H9 (cell line): ENCODE data around the gene GNA12. TPM values are rescaled to one million over a fixed set of nuclear protein-coding genes. Genes with fewer than 3 reads are reported as not detected.

ENCODE experiments used
- DNase-seq: peaks from one replicate; pipeline ENCODE4 v3.0.0-alpha.2; 2017
- H2AFZ ChIP-seq: one replicate; pipeline ENCODE4 v1.6.1; 2013; ENCODE audit warnings: mild to moderate bottlenecking, low read length, control low read depth, moderate library complexity
- H2AK5ac ChIP-seq: 2 replicates; pipeline ENCODE4 v1.6.1; 2013; ENCODE audit warnings: low read length, control low read depth, mixed read lengths; ENCODE audit not compliant: insufficient read length
- H2BK120ac ChIP-seq: one replicate; pipeline ENCODE4 v1.6.1; 2013; ENCODE audit warnings: low read depth, mild to moderate bottlenecking, low read length, control low read depth, inconsistent platforms; ENCODE audit not compliant: poor library complexity, severe bottlenecking
- H2BK12ac ChIP-seq: 2 replicates; pipeline ENCODE4 v1.6.1; 2013; ENCODE audit warnings: low read length, control low read depth, mixed read lengths, low read depth; ENCODE audit not compliant: insufficient read length
- H2BK15ac ChIP-seq: 2 replicates; pipeline ENCODE4 v1.6.1; 2013; ENCODE audit warnings: low read depth, low read length, control low read depth
- H2BK20ac ChIP-seq: one replicate; pipeline ENCODE4 v1.6.1; 2013; ENCODE audit warnings: low read depth, mild to moderate bottlenecking, low read length, control low read depth, inconsistent platforms; ENCODE audit not compliant: poor library complexity, severe bottlenecking
- H2BK5ac ChIP-seq: 2 replicates; pipeline ENCODE4 v1.6.1; 2013; ENCODE audit warnings: low read length, control low read depth, mixed read lengths; ENCODE audit not compliant: insufficient read length
- H3K14ac ChIP-seq: 2 replicates; pipeline ENCODE4 v1.6.1; 2013; ENCODE audit warnings: low read length, control low read depth; ENCODE audit not compliant: insufficient read depth
- H3K18ac ChIP-seq: 2 replicates; pipeline ENCODE4 v1.6.1; 2013; ENCODE audit warnings: low read depth, mild to moderate bottlenecking, mixed read lengths, low read length, control low read depth; ENCODE audit not compliant: insufficient read length
- H3K23ac ChIP-seq: 2 replicates; pipeline ENCODE4 v1.6.1; 2013; ENCODE audit warnings: low read length, control low read depth, mixed read lengths, low read depth; ENCODE audit not compliant: insufficient read length
- H3K23me2 ChIP-seq: 2 replicates; pipeline ENCODE4 v1.6.1; 2013; ENCODE audit warnings: low read depth, mild to moderate bottlenecking, mixed read lengths, low read length, control low read depth; ENCODE audit not compliant: insufficient read length, poor library complexity, severe bottlenecking
- H3K27ac ChIP-seq: 2 replicates; pipeline ENCODE4 v1.5.1; 2013; ENCODE audit warnings: low read length, control low read depth, mixed read lengths, low read depth; ENCODE audit not compliant: insufficient read length
- H3K27me3 ChIP-seq: 2 replicates; pipeline ENCODE4 v1.6.1; 2013; ENCODE audit warnings: low read length, control low read depth, inconsistent platforms; ENCODE audit not compliant: insufficient read depth
- H3K4ac ChIP-seq: 2 replicates; pipeline ENCODE4 v1.6.1; 2013; ENCODE audit warnings: low read depth, mild to moderate bottlenecking, control low read depth, inconsistent platforms, low read length, moderate library complexity
- H3K4me1 ChIP-seq: 2 replicates; pipeline ENCODE4 v1.6.1; 2013; ENCODE audit warnings: low read length, control low read depth, inconsistent platforms; ENCODE audit not compliant: insufficient read depth
- H3K4me2 ChIP-seq: 2 replicates; pipeline ENCODE4 v1.6.1; 2013; ENCODE audit warnings: low read length, control low read depth, mixed read lengths; ENCODE audit not compliant: insufficient read length, insufficient read depth
- H3K56ac ChIP-seq: 2 replicates; pipeline ENCODE4 v1.6.1; 2013; ENCODE audit warnings: low read depth, mild to moderate bottlenecking, mixed read lengths, low read length, control low read depth; ENCODE audit not compliant: insufficient read length
- H3K79me1 ChIP-seq: 2 replicates; pipeline ENCODE4 v1.6.1; 2013; ENCODE audit warnings: low read depth, mild to moderate bottlenecking, moderate library complexity, low read length, control low read depth, inconsistent platforms; ENCODE audit not compliant: insufficient read depth, poor library complexity, severe bottlenecking
- H3K79me2 ChIP-seq: 2 replicates; pipeline ENCODE4 v1.6.1; 2013; ENCODE audit warnings: low read length, control low read depth, inconsistent platforms; ENCODE audit not compliant: insufficient read depth
- H3K9ac ChIP-seq: 2 replicates; pipeline ENCODE4 v1.6.1; 2013; ENCODE audit warnings: low read length, control low read depth, mixed read lengths; ENCODE audit not compliant: insufficient read length; ENCODE audit errors: extremely low read depth
- H3K9me3 ChIP-seq: one replicate; pipeline ENCODE4 v1.6.1; 2013; ENCODE audit warnings: low read depth, low read length, inconsistent platforms; ENCODE audit not compliant: control insufficient read depth
- H3T11ph ChIP-seq: one replicate; pipeline ENCODE4 v1.6.1; 2013; ENCODE audit warnings: mild to moderate bottlenecking, low read length, control low read depth, inconsistent platforms
- H4K20me1 ChIP-seq: one replicate; pipeline ENCODE4 v1.6.1; 2013; ENCODE audit not compliant: control insufficient read depth, insufficient read length, insufficient read depth
- H4K5ac ChIP-seq: 2 replicates; pipeline ENCODE4 v1.6.1; 2013; ENCODE audit warnings: low read depth, mild to moderate bottlenecking, mixed read lengths, low read length, control low read depth; ENCODE audit not compliant: insufficient read length
- H4K8ac ChIP-seq: replicated peaks from 2 replicates; pipeline ENCODE4 v1.6.1; 2013; ENCODE audit warnings: low read length, control low read depth, mixed read lengths, low read depth; ENCODE audit not compliant: insufficient read length
- H4K91ac ChIP-seq: 2 replicates; pipeline ENCODE4 v1.6.1; 2013; ENCODE audit warnings: low read depth, mild to moderate bottlenecking, moderate library complexity, mixed read lengths, low read length, control low read depth; ENCODE audit not compliant: insufficient read length
- H3K27ac Mint-ChIP-seq, 3 experiments: 2 replicates in 2 of 3; 3 replicates in 1 of 3; pipeline ENCODE4 v1.8.0; 2020 to 2021; ENCODE audit warnings: mixed read lengths in 3 of 3, mild to moderate bottlenecking in 1 of 3, moderate library complexity in 1 of 3
- H3K27me3 Mint-ChIP-seq: 2 replicates; pipeline ENCODE4 v1.8.0; 2021; ENCODE audit warnings: low read depth, mild to moderate bottlenecking, moderate library complexity, mixed read lengths
- H3K36me3 Mint-ChIP-seq, 3 experiments: 2 replicates in 2 of 3; 3 replicates in 1 of 3; pipeline ENCODE4 v1.8.0; 2020 to 2021; ENCODE audit warnings: low read depth in 3 of 3, mixed read lengths in 3 of 3; ENCODE audit not compliant: insufficient read depth in 1 of 3
- H3K4me1 Mint-ChIP-seq, 2 experiments: 2 replicates each; pipeline ENCODE4 v1.8.0; 2020; ENCODE audit warnings: mixed read lengths in 2 of 2
- H3K4me3 Mint-ChIP-seq, 2 experiments: 2 replicates in 1 of 2; 3 replicates in 1 of 2; pipeline ENCODE4 v1.8.0; 2020 to 2021; ENCODE audit warnings: mild to moderate bottlenecking in 2 of 2, mixed read lengths in 2 of 2, moderate library complexity in 1 of 2
- H3K9me3 Mint-ChIP-seq, 2 experiments: 2 replicates in 1 of 2; 3 replicates in 1 of 2; pipeline ENCODE4 v1.8.0; 2020; ENCODE audit warnings: mild to moderate bottlenecking in 2 of 2, mixed read lengths in 2 of 2, moderate library complexity in 1 of 2
- WGBS: extraction: QIAGEN DNeasy Blood & Tissue Kit; methylation state at CpG from one replicate; pipeline ENCODE4 v1.1.7; 2013; ENCODE audit warnings: missing lambda C conversion rate, low lambda C conversion rate, mixed read lengths; ENCODE audit not compliant: insufficient read length; ENCODE audit errors: extremely low coverage; 5-methylcytosine and 5-hydroxymethylcytosine counted together
- total RNA-seq: library from RNA; stranded (reverse); gene quantifications from 2 replicates; pipeline ENCODE4 v1.2.1, GENCODE V29; 2021
- TF ChIP-seq, protein P1 (sequence below): fragments of 200-600 bp; sonication (generic); conservative IDR thresholded peaks from 3 replicates; pipeline ENCODE4 v1.8.0; 2021; ENCODE audit warnings: antibody characterized with exemption, mild to moderate bottlenecking

GNA12 gene
- total RNA-seq, 1 experiment from 2014 or later: 60.2 TPM

DNA sequence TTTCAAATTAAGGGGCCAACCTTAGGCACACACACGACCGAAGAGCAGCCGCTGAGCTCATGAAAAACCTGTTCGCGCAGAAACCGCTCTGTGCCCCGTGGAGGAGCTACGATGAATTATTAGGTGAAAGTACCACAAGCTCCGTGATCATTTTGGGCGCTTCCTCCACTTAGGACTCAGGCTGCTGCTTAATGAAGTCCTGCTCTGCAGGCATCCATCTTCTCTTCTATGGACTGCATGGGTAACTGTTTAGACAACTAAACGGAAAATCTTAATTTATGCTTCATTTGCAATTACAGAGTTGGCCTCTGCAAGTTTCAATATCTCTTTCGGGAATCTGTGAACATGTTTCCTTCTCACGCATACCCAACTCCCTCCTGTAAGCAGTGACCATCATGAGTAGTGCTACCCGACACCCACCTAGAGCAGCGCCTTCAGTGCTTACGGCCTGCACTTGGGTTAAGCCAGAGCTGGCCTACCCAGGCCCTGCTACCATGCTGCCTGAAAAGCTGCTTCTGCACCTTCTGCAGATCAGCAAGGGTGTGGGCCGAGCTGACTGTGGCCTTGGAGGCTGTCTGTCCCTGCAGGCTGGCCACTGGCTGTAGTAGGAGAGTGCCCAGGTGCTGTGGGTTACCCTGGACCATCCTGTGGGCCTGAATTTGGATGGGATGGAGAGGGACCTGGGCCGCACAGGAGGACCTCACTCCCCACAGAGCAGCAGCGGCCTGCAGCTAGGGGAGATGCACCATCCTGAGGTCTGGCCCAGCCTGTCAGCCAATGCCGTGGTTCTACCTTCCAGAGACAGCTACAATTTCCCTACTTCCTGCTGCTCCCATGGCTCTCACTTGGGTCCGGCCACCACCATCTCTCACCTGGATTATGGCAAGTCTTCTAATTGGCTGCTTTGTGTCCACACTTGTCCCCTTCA lies 36.0 kb downstream of the GNA12 start:
- Histone ChIP-seq H4K20me1 (no peaks in the 10 kb centered on the region), H3K79me2 (peaks cover 35% of the 10 kb centered on the region; the same call in 1 of the 2 replicates), H2BK120ac (no peak overlapping the region), H3T11ph (no peak overlapping the region), H4K8ac (no peak overlapping the region), H3K18ac (no peak overlapping the region), H3K14ac (peak overlapping the region; percentile 52; the same call in 1 of the 2 replicates), H2BK15ac (no peak overlapping the region), H3K27ac (no peak overlapping the region), H3K4ac (no peak overlapping the region), H2BK12ac (no peak overlapping the region), H4K91ac (no peak overlapping the region), H3K4me1 (peaks cover 15% of the 10 kb centered on the region; the same call in 1 of the 2 replicates), H3K9me3 (no peaks in the 10 kb centered on the region), H2AFZ (no peak overlapping the region), H2BK5ac (no peak overlapping the region), H2AK5ac (no peak overlapping the region), H3K23ac (no peak overlapping the region), H4K5ac (no peak overlapping the region), H3K27me3 (no peaks in the 10 kb centered on the region), H3K23me2 (peaks cover 2% of the 10 kb centered on the region), H3K79me1 (peaks cover 10% of the 10 kb centered on the region), H3K4me2 (no peak overlapping the region), H3K9ac (no peak overlapping the region), H2BK20ac (no peak overlapping the region), H3K56ac (no peak overlapping the region)
- TF ChIP-seq, protein P1, sequence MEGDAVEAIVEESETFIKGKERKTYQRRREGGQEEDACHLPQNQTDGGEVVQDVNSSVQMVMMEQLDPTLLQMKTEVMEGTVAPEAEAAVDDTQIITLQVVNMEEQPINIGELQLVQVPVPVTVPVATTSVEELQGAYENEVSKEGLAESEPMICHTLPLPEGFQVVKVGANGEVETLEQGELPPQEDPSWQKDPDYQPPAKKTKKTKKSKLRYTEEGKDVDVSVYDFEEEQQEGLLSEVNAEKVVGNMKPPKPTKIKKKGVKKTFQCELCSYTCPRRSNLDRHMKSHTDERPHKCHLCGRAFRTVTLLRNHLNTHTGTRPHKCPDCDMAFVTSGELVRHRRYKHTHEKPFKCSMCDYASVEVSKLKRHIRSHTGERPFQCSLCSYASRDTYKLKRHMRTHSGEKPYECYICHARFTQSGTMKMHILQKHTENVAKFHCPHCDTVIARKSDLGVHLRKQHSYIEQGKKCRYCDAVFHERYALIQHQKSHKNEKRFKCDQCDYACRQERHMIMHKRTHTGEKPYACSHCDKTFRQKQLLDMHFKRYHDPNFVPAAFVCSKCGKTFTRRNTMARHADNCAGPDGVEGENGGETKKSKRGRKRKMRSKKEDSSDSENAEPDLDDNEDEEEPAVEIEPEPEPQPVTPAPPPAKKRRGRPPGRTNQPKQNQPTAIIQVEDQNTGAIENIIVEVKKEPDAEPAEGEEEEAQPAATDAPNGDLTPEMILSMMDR: no peak
- H3K9me3 Mint-ChIP-seq: no peaks in the 10 kb centered on the region; a peak in 1 of 5 replicates
- WGBS: no CpG with 5 or more reads among the region's 21 CpGs
- peak overlapping the region in 1 of 2 experiments; percentile 54; a peak in 1 of 5 replicates for H3K4me3 Mint-ChIP-seq
- peaks cover 4 to 11% (median 4%) of the 10 kb centered on the region in 3 experiments; a peak in 5 of 7 replicates for H3K36me3 Mint-ChIP-seq
- H3K27ac Mint-ChIP-seq: peak overlapping the region; percentile 35 to 93 (median 72)
- H3K4me1 Mint-ChIP-seq: peaks cover 63 to 65% of the 10 kb centered on the region in 2 experiments
- no peak for DNase-seq
- H3K27me3 Mint-ChIP-seq: no peaks in the 10 kb centered on the region
